Activated T-cell treated with anti-CD3 and anti-CD28 coated beads for 4 hours (primary cell): ENCODE results near the gene BARD1.
"Not testable (repeated sequence)": the region's sequence is repeated elsewhere in the genome, so short reads cannot be mapped to it uniquely, and the experiment has no call there.

ENCODE experiments used
- DNase-seq: peaks from one replicate; pipeline ENCODE4 v3.0.0-alpha.2; 2020

BARD1 gene

GRCh38 chr2:214753455-214753854 is 56.0 kb downstream of the BARD1 start:
- DNase-seq, result no peak

GRCh38 chr2:214750529-214750928 is 59.0 kb downstream of the BARD1 start:
- no peak for DNase-seq

GRCh38 chr2:214747992-214748391 is 61.5 kb downstream of the BARD1 start:
- no peak for DNase-seq

GRCh38 chr2:214742119-214742518 is 67.4 kb downstream of the BARD1 start:
- DNase-seq, result no peak

GRCh38 chr2:214740867-214741395 is 68.6 kb downstream of the BARD1 start:
- DNase-seq, result no peak

GRCh38 chr2:214737188-214737587 is 72.3 kb downstream of the BARD1 start:
- DNase-seq, result no peak

GRCh38 chr2:214730800-214731407 is 78.6 kb downstream of the BARD1 start:
- DNase-seq, result no peak

GRCh38 chr2:214730248-214730647 is 79.2 kb downstream of the BARD1 start:
- DNase-seq, result no peak

GRCh38 chr2:214724741-214725140 is 84.7 kb downstream of the BARD1 start:
- no peak for DNase-seq

- not testable (repeated sequence) for DNase-seq
Observed at GRCh38 chr2:214717837-214718236, 91.6 kb downstream of the BARD1 start.

GRCh38 chr2:214716811-214717560 is 92.5 kb downstream of the BARD1 start:
- DNase-seq, result no peak

- DNase-seq, result no peak
Observed at GRCh38 chr2:214715025-214715424, 94.5 kb downstream of the BARD1 start.

- no peak for DNase-seq
Observed at GRCh38 chr2:214713080-214713830, 96.2 kb downstream of the BARD1 start.

GRCh38 chr2:214710729-214711128 is 98.8 kb downstream of the BARD1 start:
- DNase-seq, result no peak

GRCh38 chr2:214706986-214707385 is 102.5 kb downstream of the BARD1 start:
- no peak for DNase-seq

GRCh38 chr2:214699236-214699635 is 110.2 kb downstream of the BARD1 start:
- DNase-seq, result no peak

- no peak for DNase-seq
Observed at GRCh38 chr2:214696681-214697080, 112.8 kb downstream of the BARD1 start.

GRCh38 chr2:214695789-214696188 is 113.7 kb downstream of the BARD1 start:
- DNase-seq, result no peak

GRCh38 chr2:214683557-214683956 is 125.9 kb downstream of the BARD1 start:
- not testable (repeated sequence) for DNase-seq

GRCh38 chr2:214679736-214680135 is 129.7 kb downstream of the BARD1 start:
- no peak for DNase-seq

GRCh38 chr2:214676421-214677089 is 132.9 kb downstream of the BARD1 start:
- DNase-seq, result no peak
